Endothelial cell of umbilical vein (primary cell): ENCODE results near the gene GJB1. TPM values are rescaled to one million over a fixed set of nuclear protein-coding genes. Genes with fewer than 3 reads are reported as not detected.

ENCODE experiments used
- BruUV-seq: library from RNA; stranded (reverse); fragments of 400-500 nt; replicated peaks from 2 replicates; lab custom pipeline; 2021; lab: Mats Ljungman, UMichigan
- CTCF ChIA-PET: fragments of 300-600, 350-600 bp; sonication (Branson Sonifier 250); formaldehyde crosslinking; loops from one replicate; lab custom pipeline; 2021; ENCODE audit warnings: antibody characterized with exemption, inconsistent platforms; lab: Charles Lee
- POLR2A ChIA-PET: fragments of 300-600, 350-600 bp; sonication (Branson Sonifier 250); formaldehyde crosslinking; loops from one replicate; lab custom pipeline; 2021; ENCODE audit warnings: antibody characterized with exemption, inconsistent platforms; lab: Charles Lee
- DNase-seq: peaks from one replicate; pipeline ENCODE4 v3.0.0-alpha.2; 2011; ENCODE audit warnings: low read depth, low spot score
- FAIRE-seq: peaks from 2 replicates; lab custom pipeline; 2011; peaks lifted over from hg19 to GRCh38; lab: Jason Lieb, UNC
- H2AFZ ChIP-seq: 2 replicates; pipeline ENCODE4 v1.6.0; 2012; ENCODE audit warnings: low read depth, low read length, control low read depth, inconsistent platforms
- H3K27ac ChIP-seq: 2 replicates; pipeline ENCODE4 v1.5.1; 2011; ENCODE audit warnings: low read depth, mild to moderate bottlenecking, control low read depth, low read length, moderate library complexity; ENCODE audit not compliant: insufficient read depth
- H3K27me3 ChIP-seq, 2 experiments: 2 replicates each; pipeline versions ENCODE4 v1.6.0 to v1.6.1; 2011; ENCODE audit warnings: low read length in 2 of 2, mixed read lengths in 1 of 2; ENCODE audit not compliant: control insufficient read depth in 2 of 2, insufficient read depth in 2 of 2
- H3K36me3 ChIP-seq, 2 experiments: 2 replicates in 1 of 2; 3 replicates in 1 of 2; pipeline ENCODE4 v1.5.1; 2011; ENCODE audit warnings: low read length in 2 of 2, mild to moderate bottlenecking in 1 of 2, moderate library complexity in 1 of 2; ENCODE audit not compliant: control insufficient read depth in 2 of 2, insufficient read depth in 2 of 2; ENCODE audit errors: extremely low read depth in 1 of 2
- H3K4me1 ChIP-seq: 3 replicates; pipeline ENCODE4 v1.5.1; 2011; ENCODE audit warnings: mild to moderate bottlenecking, low read length; ENCODE audit not compliant: control insufficient read depth, insufficient read depth; ENCODE audit errors: extremely low read depth
- H3K4me2 ChIP-seq: 2 replicates; pipeline ENCODE4 v1.6.1; 2011; ENCODE audit warnings: low read length, control low read depth, mixed read lengths; ENCODE audit not compliant: insufficient read depth
- H3K4me3 ChIP-seq, 3 experiments: fragments of 200-600 bp in 1 of 3; sonication (generic), shearing (Covaris generic) in 1 of 3; replicated peaks in 1 of 3; 2 replicates each; pipeline ENCODE4 v1.5.1; 2011 to 2016; ENCODE audit warnings: control low read depth in 3 of 3, low read length in 3 of 3, mild to moderate bottlenecking in 2 of 3, inconsistent platforms in 1 of 3, low read depth in 1 of 3, moderate library complexity in 1 of 3; ENCODE audit not compliant: insufficient read depth in 1 of 3
- H3K79me2 ChIP-seq: 2 replicates; pipeline ENCODE4 v1.6.0; 2012; ENCODE audit warnings: low read length, inconsistent platforms; ENCODE audit not compliant: control insufficient read depth, insufficient read depth
- H3K9ac ChIP-seq: replicated peaks from 2 replicates; pipeline ENCODE3; 2011; ENCODE audit warnings: low read length, control low read depth; ENCODE audit not compliant: insufficient read depth; ENCODE audit errors: extremely low read depth
- H3K9me1 ChIP-seq: replicated peaks from 3 replicates; pipeline ENCODE4 v1.6.0; 2011; ENCODE audit warnings: mild to moderate bottlenecking, low read length; ENCODE audit not compliant: control insufficient read depth, insufficient read depth; ENCODE audit errors: extremely low read depth
- H3K9me3 ChIP-seq: replicated peaks from 2 replicates; pipeline ENCODE4 v1.5.1; 2012; ENCODE audit warnings: low read length, inconsistent platforms; ENCODE audit not compliant: control insufficient read depth, insufficient read depth
- H4K20me1 ChIP-seq: replicated peaks from 2 replicates; pipeline ENCODE3; 2011; ENCODE audit warnings: mild to moderate bottlenecking, low read length; ENCODE audit not compliant: control insufficient read depth, insufficient read depth; ENCODE audit errors: extremely low read depth
- EZH2 ChIP-seq: IDR thresholded peaks from 2 replicates; pipeline ENCODE4 v1.6.1; 2012; ENCODE audit warnings: borderline replicate concordance, low read depth, mild to moderate bottlenecking, moderate library complexity, low read length, inconsistent platforms; ENCODE audit not compliant: severe bottlenecking
- FOS ChIP-seq: IDR thresholded peaks from 2 replicates; pipeline ENCODE4 v1.6.1; 2011; ENCODE audit warnings: mild to moderate bottlenecking, low read length, moderate library complexity, borderline replicate concordance; ENCODE audit not compliant: insufficient read depth
- GATA2 ChIP-seq: IDR thresholded peaks from 2 replicates; pipeline ENCODE4 v1.7.0; 2011; ENCODE audit warnings: low read depth, mild to moderate bottlenecking, moderate library complexity, mixed read lengths, low read length; ENCODE audit not compliant: insufficient read length, insufficient read depth
- JUN ChIP-seq: IDR thresholded peaks from 2 replicates; pipeline ENCODE4 v1.6.1; 2011; ENCODE audit warnings: borderline replicate concordance, low read depth; ENCODE audit not compliant: insufficient read length, insufficient read depth
- MYC ChIP-seq: IDR thresholded peaks from one replicate; pipeline ENCODE4 v1.6.1; 2011; ENCODE audit warnings: mild to moderate bottlenecking, low read depth, low read length
- POLR2A ChIP-seq: IDR thresholded peaks from 2 replicates; pipeline ENCODE4 v1.6.1; 2012; ENCODE audit warnings: low read depth, mild to moderate bottlenecking, control low read depth, low read length
- dilution Hi-C: fragments of 300-500 bp; cut with MboI; formaldehyde crosslinking; loops from one replicate; pipeline ENCODE4 v1.15.0; 2019; ENCODE audit warnings: low sequenced_read_pairs; ENCODE audit not compliant: extremely low pct_ligation_motif_present
- intact Hi-C: fragments of 100-400 bp; cut with micrococcal nuclease; formaldehyde crosslinking; loops from one replicate; pipeline ENCODE4 v1.10.0; 2022
- polyA plus RNA-seq, 4 experiments: library from polyadenylated mRNA; depleted of rRNA in 3 of 4; stranded (reverse) in 3 of 4; unstranded in 1 of 4; fragments of >200 nt; gene quantifications; 2 replicates each; pipeline versions ENCODE4 v1.2.1 to v1.2.3, GENCODE V29; 2011 to 2012; ENCODE audit warnings: missing spikeins in 1 of 4
- total RNA-seq: library from RNA; stranded (reverse); gene quantifications from 2 replicates; pipeline ENCODE4 v1.2.3, GENCODE V29; 2021
- TF ChIP-seq, protein P1 (sequence below): IDR thresholded peaks from 2 replicates; pipeline ENCODE4 v1.6.1; 2011; ENCODE audit not compliant: insufficient read depth, insufficient read length
- TF ChIP-seq, protein P2 (sequence below), 2 donors: IDR thresholded peaks; 1 replicate in 1 of 2; 2 replicates in 1 of 2; pipeline ENCODE4 v1.5.1; 2011; ENCODE audit warnings: low read length in 2 of 2, mild to moderate bottlenecking in 2 of 2, moderate library complexity in 2 of 2, control low read depth in 1 of 2, inconsistent platforms in 1 of 2, low read depth in 1 of 2; ENCODE audit not compliant: insufficient read depth in 1 of 2; ENCODE audit errors: extremely low read depth in 1 of 2

Gene GJB1
- total and polyA plus RNA-seq, 2 donors (not counting 3 experiments of a cell fraction or from before 2014, with no cell fraction given): not detected

DNA sequence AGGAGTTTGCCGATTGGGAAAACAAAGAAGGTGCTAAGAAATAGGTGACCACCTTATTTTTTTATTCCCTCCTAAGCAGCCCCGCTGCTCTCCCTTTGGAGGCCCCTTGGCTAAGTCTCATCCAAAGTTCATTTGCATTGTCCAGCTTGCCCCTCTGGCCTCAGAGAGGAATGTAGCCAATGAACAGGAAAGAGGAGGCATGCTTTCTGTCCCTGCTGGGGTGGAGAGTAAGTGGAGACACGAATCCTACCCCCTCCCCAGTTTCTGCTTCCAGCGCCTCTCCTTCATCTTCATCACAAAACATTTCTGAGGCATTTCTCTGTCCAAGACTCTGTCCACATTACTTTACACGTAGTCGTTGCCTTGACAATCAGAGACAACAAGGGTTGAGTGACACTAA, 39.7 kb upstream of the GJB1 start:
- H4K20me1 ChIP-seq: no peaks in the 10 kb centered on the region
- H3K4me1 ChIP-seq: peaks cover 7% of the 10 kb centered on the region
- no peak overlapping the region for H3K4me3 ChIP-seq
- H3K9me1 ChIP-seq: no peaks in the 10 kb centered on the region
- no peaks in the 10 kb centered on the region for H3K27me3 ChIP-seq
- no peaks in the 10 kb centered on the region for H3K9me3 ChIP-seq
- intact Hi-C loops: loop anchor here (5.0 kb wide), 1 partner anchor 184 kb away; the partner anchor contains the start of gene TAF1
- ChIA-PET POLR2A (interaction anchor here (1.7 kb wide), 1 partner anchor 100 kb away, joined by 5 read pairs; the partner anchor contains the start of gene NONO), CTCF (no interaction called here)
- H3K4me2 ChIP-seq: no peak overlapping the region
- H3K79me2 ChIP-seq: no peaks in the 10 kb centered on the region
- no peak overlapping the region for H2AFZ ChIP-seq
- FAIRE-seq: no peak
- TF ChIP-seq, protein P1, sequence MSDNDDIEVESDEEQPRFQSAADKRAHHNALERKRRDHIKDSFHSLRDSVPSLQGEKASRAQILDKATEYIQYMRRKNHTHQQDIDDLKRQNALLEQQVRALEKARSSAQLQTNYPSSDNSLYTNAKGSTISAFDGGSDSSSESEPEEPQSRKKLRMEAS: no peak
- TF ChIP-seq POLR2A (no peak), MYC (no peak), JUN (no peak), GATA2 (no peak), FOS (no peak), EZH2 (no peak)
- TF ChIP-seq, protein P2, sequence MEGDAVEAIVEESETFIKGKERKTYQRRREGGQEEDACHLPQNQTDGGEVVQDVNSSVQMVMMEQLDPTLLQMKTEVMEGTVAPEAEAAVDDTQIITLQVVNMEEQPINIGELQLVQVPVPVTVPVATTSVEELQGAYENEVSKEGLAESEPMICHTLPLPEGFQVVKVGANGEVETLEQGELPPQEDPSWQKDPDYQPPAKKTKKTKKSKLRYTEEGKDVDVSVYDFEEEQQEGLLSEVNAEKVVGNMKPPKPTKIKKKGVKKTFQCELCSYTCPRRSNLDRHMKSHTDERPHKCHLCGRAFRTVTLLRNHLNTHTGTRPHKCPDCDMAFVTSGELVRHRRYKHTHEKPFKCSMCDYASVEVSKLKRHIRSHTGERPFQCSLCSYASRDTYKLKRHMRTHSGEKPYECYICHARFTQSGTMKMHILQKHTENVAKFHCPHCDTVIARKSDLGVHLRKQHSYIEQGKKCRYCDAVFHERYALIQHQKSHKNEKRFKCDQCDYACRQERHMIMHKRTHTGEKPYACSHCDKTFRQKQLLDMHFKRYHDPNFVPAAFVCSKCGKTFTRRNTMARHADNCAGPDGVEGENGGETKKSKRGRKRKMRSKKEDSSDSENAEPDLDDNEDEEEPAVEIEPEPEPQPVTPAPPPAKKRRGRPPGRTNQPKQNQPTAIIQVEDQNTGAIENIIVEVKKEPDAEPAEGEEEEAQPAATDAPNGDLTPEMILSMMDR (IDR thresholded peaks at IDR 0.05; ENCODE audit: extremely low read depth in 1 of 2, insufficient read depth in 1 of 2, low read depth in 1 of 2, low read length in 2 of 2): no peak
- no peak overlapping the region for H3K9ac ChIP-seq
- H3K27ac ChIP-seq: no peak overlapping the region
- BruUV-seq: no TSS peak
- DNase-seq: no peak
- dilution Hi-C loops: no loop called here
- H3K36me3 ChIP-seq: no peaks in the 10 kb centered on the region
